Dedifferentiated amniotic fluid mesenchymal stem cell (primary cell): ENCODE results near the gene OGG1.
A peak's percentile ranks its signal among the peaks of the same experiment; 100 is the strongest.

ENCODE experiments used
- DNase-seq: peaks from one replicate; pipeline ENCODE4 v3.0.0-alpha.2; 2016; ENCODE audit errors: extremely low spot score

Gene OGG1

GRCh38 chr3:9786209-9786739 is 36.5 kb downstream of the OGG1 start:
- no peak for DNase-seq

GRCh38 chr3:9786825-9787669 is 37.3 kb downstream of the OGG1 start:
- DNase-seq: no peak

- DNase-seq: no peak
Observed at GRCh38 chr3:9787714-9788113, 38.0 kb downstream of the OGG1 start.

- DNase-seq: no peak
Observed at GRCh38 chr3:9791127-9791526, 41.4 kb downstream of the OGG1 start.

GRCh38 chr3:9791790-9792404 is 42.1 kb downstream of the OGG1 start:
- no peak for DNase-seq

GRCh38 chr3:9792405-9793160 is 42.8 kb downstream of the OGG1 start, which contains the start of the genes ARPC4 and TADA3:
ARPC4 (plus strand) TSS chr3:9793082; CDS start chr3:9793122, 40 bp downstream.
TADA3 (minus strand) TSS chr3:9792473; CDS start chr3:9791466, 1,007 bp downstream.
- peak; percentile 95 for DNase-seq

- peak; percentile 40 for DNase-seq
Observed at GRCh38 chr3:9793161-9793781, 43.5 kb downstream of the OGG1 start.

GRCh38 chr3:9794400-9794799 is 44.6 kb downstream of the OGG1 start:
- no peak for DNase-seq

GRCh38 chr3:9795207-9795606 is 45.5 kb downstream of the OGG1 start:
- no peak for DNase-seq

- DNase-seq: no peak
Observed at GRCh38 chr3:9797196-9797945, 47.6 kb downstream of the OGG1 start.

GRCh38 chr3:9800529-9800928 is 50.8 kb downstream of the OGG1 start:
- DNase-seq: no peak

GRCh38 chr3:9803494-9803893 is 53.7 kb downstream of the OGG1 start:
- DNase-seq: no peak

GRCh38 chr3:9804996-9805395 is 55.2 kb downstream of the OGG1 start:
- no peak for DNase-seq

- DNase-seq: no peak
Observed at GRCh38 chr3:9806137-9806536, 56.4 kb downstream of the OGG1 start.
